Liver (tissue), 9 donors: ENCODE data around the gene LRRC61. TPM values are rescaled to one million over a fixed set of nuclear protein-coding genes. Genes with fewer than 3 reads are reported as not detected.

ENCODE experiments used
- DNase-seq: peaks from one replicate; pipeline ENCODE4 v3.0.0-alpha.2; 2017; ENCODE audit warnings: low spot score
- H3K27ac ChIP-seq, 2 donors: one replicate each; pipeline ENCODE4 v1.7.0; 2013; ENCODE audit warnings: inconsistent platforms in 2 of 2, low read length in 2 of 2, control low read depth in 1 of 2, low read depth in 1 of 2, mild to moderate bottlenecking in 1 of 2
- H3K27me3 ChIP-seq, 4 donors: one replicate each; pipeline versions ENCODE4 v1.6.1 to v1.7.0; 2013; ENCODE audit warnings: low read length in 3 of 4, inconsistent platforms in 1 of 4, mild to moderate bottlenecking in 1 of 4, moderate library complexity in 1 of 4; ENCODE audit not compliant: control insufficient read depth in 4 of 4, insufficient read depth in 4 of 4
- H3K36me3 ChIP-seq, 4 donors: one replicate each; pipeline versions ENCODE4 v1.6.1 to v1.7.0; 2013; ENCODE audit warnings: low read length in 3 of 4, mild to moderate bottlenecking in 3 of 4, low read depth in 1 of 4, moderate library complexity in 1 of 4; ENCODE audit not compliant: control insufficient read depth in 4 of 4, insufficient read depth in 3 of 4
- H3K4me1 ChIP-seq, 4 donors: one replicate each; pipeline versions ENCODE4 v1.6.1 to v1.7.0; 2013; ENCODE audit warnings: low read length in 3 of 4, mild to moderate bottlenecking in 3 of 4, moderate library complexity in 1 of 4; ENCODE audit not compliant: control insufficient read depth in 4 of 4, insufficient read depth in 4 of 4
- H3K4me3 ChIP-seq, 3 donors: one replicate each; pipeline versions ENCODE4 v1.6.1 to v1.7.0; 2013; ENCODE audit warnings: low read length in 3 of 3, control low read depth in 1 of 3, low read depth in 1 of 3, mild to moderate bottlenecking in 1 of 3
- H3K9ac ChIP-seq, 2 donors: one replicate each; pipeline ENCODE4 v1.7.0; 2013; ENCODE audit warnings: low read length in 2 of 2, mild to moderate bottlenecking in 2 of 2, moderate library complexity in 2 of 2, control low read depth in 1 of 2, low read depth in 1 of 2
- H3K9me3 ChIP-seq, 4 donors: one replicate each; pipeline versions ENCODE4 v1.6.1 to v1.7.0; 2013; ENCODE audit warnings: low read length in 3 of 4; ENCODE audit not compliant: control insufficient read depth in 4 of 4
- EGR1 ChIP-seq, 2 donors: IDR thresholded peaks; 2 replicates each; pipeline ENCODE4 v1.6.1; 2016 to 2018; ENCODE audit warnings: antibody characterized with exemption in 2 of 2, low read depth in 2 of 2
- FOXA2 ChIP-seq: IDR thresholded peaks from 2 replicates; pipeline ENCODE4 v1.6.1; 2016; ENCODE audit warnings: antibody characterized with exemption
- GABPA ChIP-seq, 2 donors: IDR thresholded peaks in 1 of 2; conservative IDR thresholded peaks in 1 of 2; 2 replicates each; pipeline ENCODE4 v1.6.1; 2016; ENCODE audit warnings: antibody characterized with exemption in 2 of 2, mild to moderate bottlenecking in 1 of 2, moderate library complexity in 1 of 2
- HNF4G ChIP-seq: IDR thresholded peaks from 2 replicates; pipeline ENCODE4 v1.6.1; 2016; ENCODE audit warnings: antibody characterized with exemption
- NR2F2 ChIP-seq: IDR thresholded peaks from 2 replicates; pipeline ENCODE4 v1.6.1; 2016; ENCODE audit warnings: antibody characterized with exemption
- RAD21 ChIP-seq, 2 donors: IDR thresholded peaks; 2 replicates each; pipeline ENCODE4 v1.6.1; 2016; ENCODE audit warnings: antibody characterized with exemption in 2 of 2, mild to moderate bottlenecking in 2 of 2
- RXRA ChIP-seq, 2 donors: IDR thresholded peaks; 2 replicates each; pipeline ENCODE4 v1.6.1; 2017 to 2018; ENCODE audit warnings: antibody characterized with exemption in 2 of 2, mild to moderate bottlenecking in 1 of 2
- SP1 ChIP-seq: IDR thresholded peaks from 2 replicates; pipeline ENCODE4 v1.6.1; 2018; ENCODE audit warnings: antibody characterized with exemption, mild to moderate bottlenecking
- TAF1 ChIP-seq: conservative IDR thresholded peaks from 2 replicates; pipeline ENCODE4 v1.6.1; 2016; ENCODE audit warnings: antibody characterized with exemption, mild to moderate bottlenecking
- YY1 ChIP-seq: IDR thresholded peaks from 2 replicates; pipeline ENCODE4 v1.6.1; 2016; ENCODE audit warnings: antibody characterized with exemption, mild to moderate bottlenecking
- WGBS: extraction: QIAGEN DNeasy Blood & Tissue Kit; methylation state at CpG from one replicate; pipeline ENCODE4 v1.1.7; 2013; 5-methylcytosine and 5-hydroxymethylcytosine counted together
- polyA plus RNA-seq, 2 donors: library from polyadenylated mRNA; stranded (reverse) in 1 of 2; unstranded in 1 of 2; fragments of 200-250 nt in 1 of 2; fragments of >200 nt in 1 of 2; fragmentation: Nextera tagmentation in 1 of 2; extraction: Ambion mirVana in 1 of 2; gene quantifications; one replicate each; pipeline versions ENCODE4 v1.2.1 to v1.2.3, GENCODE V29; 2013 to 2015
- total RNA-seq, 2 donors: library from RNA; depleted of rRNA; stranded (reverse); fragments of >200 nt; gene quantifications; one replicate each; pipeline ENCODE4 v1.2.3, GENCODE V29; 2014
- TF ChIP-seq, protein P1 (sequence below): fragments of 150-350 bp; IDR thresholded peaks from 2 replicates; pipeline ENCODE4 v1.5.1; 2017; ENCODE audit warnings: improper control_type of control experiment, low read depth, low read length; ENCODE audit not compliant: missing input control
- TF ChIP-seq, protein P2 (sequence below): IDR thresholded peaks from 2 replicates; pipeline ENCODE4 v1.6.1; 2016; ENCODE audit warnings: antibody characterized with exemption
- TF ChIP-seq, protein P3 (sequence below): IDR thresholded peaks from 2 replicates; pipeline ENCODE4 v1.6.1; 2016; ENCODE audit warnings: antibody characterized with exemption
- TF ChIP-seq, protein P4 (sequence below): IDR thresholded peaks from 2 replicates; pipeline ENCODE4 v1.6.1; 2016; ENCODE audit warnings: antibody characterized with exemption
- TF ChIP-seq, protein P5 (sequence below): IDR thresholded peaks from 2 replicates; pipeline ENCODE4 v1.6.1; 2016; ENCODE audit warnings: antibody characterized with exemption, mild to moderate bottlenecking
- donor health status: healthy.
- donor health status: healthy.
- donor health status: healthy.
- donor health status: healthy.
- donor health status: healthy.

The LRRC61 gene
- total and polyA plus RNA-seq, 4 donors, result 12.0 to 21.0 (median 15.6) TPM

DNA sequence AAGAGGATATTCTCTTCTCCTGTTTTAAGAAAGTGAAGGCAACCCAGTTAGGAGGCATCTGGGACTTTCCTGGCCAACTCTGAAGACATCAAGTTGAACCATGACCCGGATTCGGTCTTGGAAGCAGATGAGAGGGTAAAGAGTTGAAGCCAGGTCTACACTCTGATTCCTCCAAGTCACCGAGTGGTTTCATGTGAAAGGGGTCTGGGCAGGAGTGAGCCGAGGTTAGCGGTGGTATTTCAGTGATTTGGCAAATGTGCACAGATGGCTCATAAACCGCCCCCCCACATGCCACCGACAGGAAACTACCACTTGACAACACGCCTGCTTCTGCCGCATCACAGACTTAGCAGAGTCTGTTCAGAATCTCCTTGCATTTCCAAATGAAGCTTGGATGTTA lies 34.1 kb downstream of the LRRC61 start (continued):
- no peak for TF ChIP-seq GABPA (IDR thresholded peaks at IDR 0.05 in 1 of 2, conservative IDR thresholded peaks at IDR 0.05 in 1 of 2)
- no peak for TF ChIP-seq HNF4G

DNA sequence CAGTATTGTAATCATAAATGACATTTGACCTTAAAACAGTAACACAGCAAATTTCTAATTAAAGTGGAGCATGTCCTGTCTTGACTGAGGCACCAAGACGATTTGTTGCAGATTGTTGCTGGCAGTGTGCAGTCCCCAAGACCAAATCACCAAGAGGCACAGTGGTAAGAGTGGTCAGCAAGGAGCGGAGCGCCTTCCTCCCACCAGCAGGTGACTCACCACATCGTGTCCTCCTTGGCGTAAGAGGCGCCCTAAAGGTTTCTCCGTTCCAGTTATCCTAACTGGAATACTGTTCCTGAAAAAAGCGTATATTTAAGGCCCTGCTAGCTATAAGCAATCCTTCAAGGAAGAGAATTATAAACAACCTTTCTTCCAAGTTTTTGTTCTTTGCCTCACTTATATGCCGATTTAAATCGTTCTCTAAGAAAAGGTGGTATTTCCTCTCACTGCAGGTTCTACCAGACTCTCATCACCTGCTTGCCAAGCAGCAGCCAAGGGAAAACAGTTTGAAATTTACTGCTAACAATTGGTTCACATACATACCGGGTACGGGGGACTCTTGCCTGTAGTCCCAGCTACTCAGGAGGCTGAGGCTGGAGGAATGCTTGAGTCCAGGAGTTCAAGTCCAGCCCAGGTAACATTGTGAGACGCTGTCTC lies 34.7 kb downstream of the LRRC61 start:
- DNase-seq, result no peak
- Histone ChIP-seq H3K4me3 (no peak overlapping the region), H3K27me3 (no peaks in the 10 kb centered on the region), H3K27ac (no peak overlapping the region), H3K4me1 (peaks cover 0 to 29% (median 20%) of the 10 kb centered on the region in 4 donors), H3K9me3 (no peaks in the 10 kb centered on the region), H3K36me3 (no peaks in the 10 kb centered on the region), H3K9ac (no peak overlapping the region)
- WGBS, result 89% methylated on average over 13 of the region's 13 CpGs
- TF ChIP-seq EGR1 (IDR thresholded peaks at IDR 0.05; ENCODE audit: low read depth in 2 of 2) (no peak), RAD21 (IDR thresholded peaks at IDR 0.05) (no peak), RXRA (IDR thresholded peaks at IDR 0.05) (no peak), TAF1 (no peak), FOXA2 (no peak), HNF4G (no peak), SP1 (no peak), YY1 (no peak), GABPA (IDR thresholded peaks at IDR 0.05 in 1 of 2, conservative IDR thresholded peaks at IDR 0.05 in 1 of 2) (no peak)
- TF ChIP-seq, protein P1, sequence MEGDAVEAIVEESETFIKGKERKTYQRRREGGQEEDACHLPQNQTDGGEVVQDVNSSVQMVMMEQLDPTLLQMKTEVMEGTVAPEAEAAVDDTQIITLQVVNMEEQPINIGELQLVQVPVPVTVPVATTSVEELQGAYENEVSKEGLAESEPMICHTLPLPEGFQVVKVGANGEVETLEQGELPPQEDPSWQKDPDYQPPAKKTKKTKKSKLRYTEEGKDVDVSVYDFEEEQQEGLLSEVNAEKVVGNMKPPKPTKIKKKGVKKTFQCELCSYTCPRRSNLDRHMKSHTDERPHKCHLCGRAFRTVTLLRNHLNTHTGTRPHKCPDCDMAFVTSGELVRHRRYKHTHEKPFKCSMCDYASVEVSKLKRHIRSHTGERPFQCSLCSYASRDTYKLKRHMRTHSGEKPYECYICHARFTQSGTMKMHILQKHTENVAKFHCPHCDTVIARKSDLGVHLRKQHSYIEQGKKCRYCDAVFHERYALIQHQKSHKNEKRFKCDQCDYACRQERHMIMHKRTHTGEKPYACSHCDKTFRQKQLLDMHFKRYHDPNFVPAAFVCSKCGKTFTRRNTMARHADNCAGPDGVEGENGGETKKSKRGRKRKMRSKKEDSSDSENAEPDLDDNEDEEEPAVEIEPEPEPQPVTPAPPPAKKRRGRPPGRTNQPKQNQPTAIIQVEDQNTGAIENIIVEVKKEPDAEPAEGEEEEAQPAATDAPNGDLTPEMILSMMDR, result no peak
- TF ChIP-seq, protein P2, sequence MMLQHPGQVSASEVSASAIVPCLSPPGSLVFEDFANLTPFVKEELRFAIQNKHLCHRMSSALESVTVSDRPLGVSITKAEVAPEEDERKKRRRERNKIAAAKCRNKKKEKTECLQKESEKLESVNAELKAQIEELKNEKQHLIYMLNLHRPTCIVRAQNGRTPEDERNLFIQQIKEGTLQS, result no peak
- TF ChIP-seq, protein P3, sequence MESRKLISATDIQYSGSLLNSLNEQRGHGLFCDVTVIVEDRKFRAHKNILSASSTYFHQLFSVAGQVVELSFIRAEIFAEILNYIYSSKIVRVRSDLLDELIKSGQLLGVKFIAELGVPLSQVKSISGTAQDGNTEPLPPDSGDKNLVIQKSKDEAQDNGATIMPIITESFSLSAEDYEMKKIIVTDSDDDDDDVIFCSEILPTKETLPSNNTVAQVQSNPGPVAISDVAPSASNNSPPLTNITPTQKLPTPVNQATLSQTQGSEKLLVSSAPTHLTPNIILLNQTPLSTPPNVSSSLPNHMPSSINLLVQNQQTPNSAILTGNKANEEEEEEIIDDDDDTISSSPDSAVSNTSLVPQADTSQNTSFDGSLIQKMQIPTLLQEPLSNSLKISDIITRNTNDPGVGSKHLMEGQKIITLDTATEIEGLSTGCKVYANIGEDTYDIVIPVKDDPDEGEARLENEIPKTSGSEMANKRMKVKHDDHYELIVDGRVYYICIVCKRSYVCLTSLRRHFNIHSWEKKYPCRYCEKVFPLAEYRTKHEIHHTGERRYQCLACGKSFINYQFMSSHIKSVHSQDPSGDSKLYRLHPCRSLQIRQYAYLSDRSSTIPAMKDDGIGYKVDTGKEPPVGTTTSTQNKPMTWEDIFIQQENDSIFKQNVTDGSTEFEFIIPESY, result no peak
- TF ChIP-seq, protein P4, sequence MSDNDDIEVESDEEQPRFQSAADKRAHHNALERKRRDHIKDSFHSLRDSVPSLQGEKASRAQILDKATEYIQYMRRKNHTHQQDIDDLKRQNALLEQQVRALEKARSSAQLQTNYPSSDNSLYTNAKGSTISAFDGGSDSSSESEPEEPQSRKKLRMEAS, result no peak

DNA sequence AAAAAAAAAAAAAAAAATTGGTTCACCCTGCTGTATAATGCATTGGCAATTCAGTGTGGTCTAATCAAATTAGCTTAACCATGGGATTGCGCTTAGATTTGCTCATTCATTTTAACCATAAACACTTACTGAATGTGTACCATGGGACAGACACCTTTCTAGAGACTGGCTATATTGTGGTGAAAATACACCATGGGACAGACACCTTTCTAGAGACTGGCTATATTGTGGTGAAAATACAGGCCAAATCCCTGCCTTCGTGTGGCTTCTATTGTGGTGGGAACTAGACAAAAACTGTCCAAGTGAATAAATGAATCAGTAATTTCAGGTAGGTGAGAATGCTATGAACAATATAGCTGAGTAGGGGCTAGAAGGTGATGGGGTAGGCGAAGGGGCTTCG lies 35.3 kb downstream of the LRRC61 start:
- Histone ChIP-seq H3K27ac (no peak overlapping the region), H3K9me3 (no peaks in the 10 kb centered on the region), H3K9ac (no peak overlapping the region), H3K4me3 (no peak overlapping the region), H3K36me3 (no peaks in the 10 kb centered on the region), H3K27me3 (no peaks in the 10 kb centered on the region), H3K4me1 (peaks cover 0 to 29% (median 20%) of the 10 kb centered on the region in 4 donors)
- WGBS, result 97% methylated on average over 4 of the region's 4 CpGs
- DNase-seq, result no peak
- TF ChIP-seq TAF1 (no peak), GABPA (IDR thresholded peaks at IDR 0.05 in 1 of 2, conservative IDR thresholded peaks at IDR 0.05 in 1 of 2) (no peak), NR2F2 (no peak), SP1 (no peak)
- TF ChIP-seq, protein P5, sequence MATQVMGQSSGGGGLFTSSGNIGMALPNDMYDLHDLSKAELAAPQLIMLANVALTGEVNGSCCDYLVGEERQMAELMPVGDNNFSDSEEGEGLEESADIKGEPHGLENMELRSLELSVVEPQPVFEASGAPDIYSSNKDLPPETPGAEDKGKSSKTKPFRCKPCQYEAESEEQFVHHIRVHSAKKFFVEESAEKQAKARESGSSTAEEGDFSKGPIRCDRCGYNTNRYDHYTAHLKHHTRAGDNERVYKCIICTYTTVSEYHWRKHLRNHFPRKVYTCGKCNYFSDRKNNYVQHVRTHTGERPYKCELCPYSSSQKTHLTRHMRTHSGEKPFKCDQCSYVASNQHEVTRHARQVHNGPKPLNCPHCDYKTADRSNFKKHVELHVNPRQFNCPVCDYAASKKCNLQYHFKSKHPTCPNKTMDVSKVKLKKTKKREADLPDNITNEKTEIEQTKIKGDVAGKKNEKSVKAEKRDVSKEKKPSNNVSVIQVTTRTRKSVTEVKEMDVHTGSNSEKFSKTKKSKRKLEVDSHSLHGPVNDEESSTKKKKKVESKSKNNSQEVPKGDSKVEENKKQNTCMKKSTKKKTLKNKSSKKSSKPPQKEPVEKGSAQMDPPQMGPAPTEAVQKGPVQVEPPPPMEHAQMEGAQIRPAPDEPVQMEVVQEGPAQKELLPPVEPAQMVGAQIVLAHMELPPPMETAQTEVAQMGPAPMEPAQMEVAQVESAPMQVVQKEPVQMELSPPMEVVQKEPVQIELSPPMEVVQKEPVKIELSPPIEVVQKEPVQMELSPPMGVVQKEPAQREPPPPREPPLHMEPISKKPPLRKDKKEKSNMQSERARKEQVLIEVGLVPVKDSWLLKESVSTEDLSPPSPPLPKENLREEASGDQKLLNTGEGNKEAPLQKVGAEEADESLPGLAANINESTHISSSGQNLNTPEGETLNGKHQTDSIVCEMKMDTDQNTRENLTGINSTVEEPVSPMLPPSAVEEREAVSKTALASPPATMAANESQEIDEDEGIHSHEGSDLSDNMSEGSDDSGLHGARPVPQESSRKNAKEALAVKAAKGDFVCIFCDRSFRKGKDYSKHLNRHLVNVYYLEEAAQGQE, result no peak
- TF ChIP-seq, protein P1, result no peak
